ENCODE results near the gene DYSF.

DNA sequence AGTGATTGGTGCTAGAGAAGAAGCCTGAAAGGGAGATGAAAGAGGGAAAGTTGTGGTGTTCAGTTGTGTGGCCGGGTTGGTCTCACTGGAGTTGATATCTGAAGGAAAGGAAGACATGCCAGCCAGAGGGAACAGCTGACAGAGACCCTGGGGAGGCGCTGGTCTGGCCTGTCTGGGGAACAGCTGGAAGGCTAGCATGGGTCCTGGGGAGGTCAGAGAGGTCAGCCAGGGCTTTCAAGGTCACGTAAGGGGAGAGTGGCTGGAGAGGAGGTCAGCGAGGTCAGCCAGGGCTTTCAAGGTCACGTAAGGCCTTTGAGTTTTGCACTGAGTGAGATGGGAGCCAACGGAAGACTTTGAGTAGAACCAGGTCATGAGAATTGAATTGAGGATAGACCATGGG, 11.0 kb downstream of the DYSF start:
- TF ChIP-seq, protein P1, sequence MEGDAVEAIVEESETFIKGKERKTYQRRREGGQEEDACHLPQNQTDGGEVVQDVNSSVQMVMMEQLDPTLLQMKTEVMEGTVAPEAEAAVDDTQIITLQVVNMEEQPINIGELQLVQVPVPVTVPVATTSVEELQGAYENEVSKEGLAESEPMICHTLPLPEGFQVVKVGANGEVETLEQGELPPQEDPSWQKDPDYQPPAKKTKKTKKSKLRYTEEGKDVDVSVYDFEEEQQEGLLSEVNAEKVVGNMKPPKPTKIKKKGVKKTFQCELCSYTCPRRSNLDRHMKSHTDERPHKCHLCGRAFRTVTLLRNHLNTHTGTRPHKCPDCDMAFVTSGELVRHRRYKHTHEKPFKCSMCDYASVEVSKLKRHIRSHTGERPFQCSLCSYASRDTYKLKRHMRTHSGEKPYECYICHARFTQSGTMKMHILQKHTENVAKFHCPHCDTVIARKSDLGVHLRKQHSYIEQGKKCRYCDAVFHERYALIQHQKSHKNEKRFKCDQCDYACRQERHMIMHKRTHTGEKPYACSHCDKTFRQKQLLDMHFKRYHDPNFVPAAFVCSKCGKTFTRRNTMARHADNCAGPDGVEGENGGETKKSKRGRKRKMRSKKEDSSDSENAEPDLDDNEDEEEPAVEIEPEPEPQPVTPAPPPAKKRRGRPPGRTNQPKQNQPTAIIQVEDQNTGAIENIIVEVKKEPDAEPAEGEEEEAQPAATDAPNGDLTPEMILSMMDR (conservative IDR thresholded peaks at IDR 0.05; ENCODE audit: low read length): no peak
- TF ChIP-seq EZH2phosphoT487 (IDR thresholded peaks at IDR 0.05; ENCODE audit: borderline replicate concordance): no peak
